Epithelial cell of esophagus (primary cell): Measurements from ENCODE around the gene RGS16.

Source experiments
- DNase-seq: peaks from one replicate; pipeline ENCODE4 v3.0.0; 2010; ENCODE audit warnings: low read depth
- H3K4me3 ChIP-seq: 2 replicates; pipeline ENCODE4 v1.5.1; 2011; ENCODE audit warnings: mild to moderate bottlenecking, low read length, control low read depth
- TF ChIP-seq, protein P1 (sequence below): IDR thresholded peaks from 2 replicates; pipeline ENCODE4 v1.5.1; 2011; ENCODE audit warnings: low read depth, mild to moderate bottlenecking, low read length, control low read depth, inconsistent platforms; ENCODE audit not compliant: insufficient read depth; ENCODE audit errors: missing control alignments

Gene RGS16

DNA sequence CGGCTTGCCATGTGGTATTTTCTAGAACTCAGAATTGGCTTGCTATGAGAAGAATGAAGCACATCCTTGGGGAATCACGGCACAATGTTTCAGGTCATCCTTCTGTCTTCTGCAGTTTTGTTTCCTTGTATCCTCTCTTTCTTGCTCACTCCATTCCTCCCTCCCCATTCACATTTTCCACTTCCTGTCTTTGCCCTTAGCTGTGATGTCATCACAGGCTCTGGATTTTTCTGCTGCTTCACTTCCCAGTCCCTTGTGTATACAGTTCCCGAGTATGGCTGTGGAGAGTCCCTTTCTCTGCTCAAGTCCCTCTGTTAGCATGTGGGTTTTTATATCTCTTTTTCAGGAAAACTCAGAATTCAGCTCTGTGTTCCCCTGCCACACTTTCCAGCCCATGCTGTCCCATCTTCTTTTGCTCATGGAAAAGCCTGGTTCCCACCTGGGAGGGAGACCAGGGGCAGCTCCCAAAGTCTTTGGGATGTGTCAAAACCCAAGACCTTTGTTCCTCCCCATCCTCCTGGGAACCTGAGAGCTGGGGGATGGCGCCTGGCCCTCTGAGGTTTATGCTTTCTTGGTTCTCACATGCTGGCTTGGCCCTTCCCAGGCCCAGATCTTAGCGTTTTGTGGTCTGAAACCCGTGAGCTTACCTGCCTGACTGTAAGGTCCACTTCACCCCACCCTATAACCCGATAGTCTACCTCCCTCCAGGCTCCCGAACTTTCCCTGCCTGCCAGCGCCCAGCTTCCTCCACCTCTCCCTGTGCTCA is 4.8 kb upstream of the RGS16 start:
- DNase-seq: peak; percentile 28
- TF ChIP-seq, protein P1, sequence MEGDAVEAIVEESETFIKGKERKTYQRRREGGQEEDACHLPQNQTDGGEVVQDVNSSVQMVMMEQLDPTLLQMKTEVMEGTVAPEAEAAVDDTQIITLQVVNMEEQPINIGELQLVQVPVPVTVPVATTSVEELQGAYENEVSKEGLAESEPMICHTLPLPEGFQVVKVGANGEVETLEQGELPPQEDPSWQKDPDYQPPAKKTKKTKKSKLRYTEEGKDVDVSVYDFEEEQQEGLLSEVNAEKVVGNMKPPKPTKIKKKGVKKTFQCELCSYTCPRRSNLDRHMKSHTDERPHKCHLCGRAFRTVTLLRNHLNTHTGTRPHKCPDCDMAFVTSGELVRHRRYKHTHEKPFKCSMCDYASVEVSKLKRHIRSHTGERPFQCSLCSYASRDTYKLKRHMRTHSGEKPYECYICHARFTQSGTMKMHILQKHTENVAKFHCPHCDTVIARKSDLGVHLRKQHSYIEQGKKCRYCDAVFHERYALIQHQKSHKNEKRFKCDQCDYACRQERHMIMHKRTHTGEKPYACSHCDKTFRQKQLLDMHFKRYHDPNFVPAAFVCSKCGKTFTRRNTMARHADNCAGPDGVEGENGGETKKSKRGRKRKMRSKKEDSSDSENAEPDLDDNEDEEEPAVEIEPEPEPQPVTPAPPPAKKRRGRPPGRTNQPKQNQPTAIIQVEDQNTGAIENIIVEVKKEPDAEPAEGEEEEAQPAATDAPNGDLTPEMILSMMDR: no peak
- H3K4me3 ChIP-seq: no peak overlapping the region

DNA sequence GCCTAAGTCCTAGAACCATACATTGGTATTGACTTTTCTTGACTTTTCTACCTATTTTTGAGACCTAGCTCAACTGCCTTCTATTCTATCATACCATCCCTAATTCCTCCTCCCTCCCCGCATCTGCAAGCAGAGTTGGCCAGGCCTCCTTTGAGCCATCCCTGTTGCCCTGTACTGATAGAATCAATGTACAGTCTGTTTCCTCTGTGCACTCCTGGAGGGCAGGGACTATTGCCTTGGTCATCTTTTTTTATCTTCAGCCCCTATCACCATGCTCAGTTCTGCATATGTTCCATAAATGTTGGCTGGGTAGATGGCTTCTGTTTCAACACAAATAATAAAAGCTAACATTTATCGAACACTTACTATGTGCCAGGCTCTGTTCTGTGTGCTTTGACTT is 4.0 kb upstream of the RGS16 start:
- H3K4me3 ChIP-seq: no peak overlapping the region

DNA sequence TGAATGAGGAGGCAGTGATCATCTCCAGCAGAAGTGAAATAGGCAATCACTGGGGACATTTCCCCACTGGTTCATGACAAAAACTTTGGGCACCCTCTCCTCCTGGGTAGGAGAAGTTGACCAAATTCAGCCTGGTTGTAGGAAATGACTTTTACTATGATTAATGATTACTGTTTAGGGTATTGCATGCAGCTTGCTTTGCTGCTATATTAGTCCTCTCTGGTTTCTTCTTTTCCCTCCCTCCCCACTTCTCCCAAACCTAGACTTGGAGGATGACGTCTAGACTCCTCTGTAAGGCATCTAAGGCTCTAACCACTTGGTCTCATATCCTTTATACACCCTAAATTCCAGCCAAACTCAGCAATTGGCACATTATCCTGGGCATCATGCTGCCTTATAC is 3.4 kb upstream of the RGS16 start:
- no peak overlapping the region for H3K4me3 ChIP-seq
- DNase-seq: no peak
- TF ChIP-seq, protein P1: no peak

More for the DNA sequence above, 4.0 kb upstream of the RGS16 start:
- TF ChIP-seq, protein P1: no peak
- DNase-seq: no peak

DNA sequence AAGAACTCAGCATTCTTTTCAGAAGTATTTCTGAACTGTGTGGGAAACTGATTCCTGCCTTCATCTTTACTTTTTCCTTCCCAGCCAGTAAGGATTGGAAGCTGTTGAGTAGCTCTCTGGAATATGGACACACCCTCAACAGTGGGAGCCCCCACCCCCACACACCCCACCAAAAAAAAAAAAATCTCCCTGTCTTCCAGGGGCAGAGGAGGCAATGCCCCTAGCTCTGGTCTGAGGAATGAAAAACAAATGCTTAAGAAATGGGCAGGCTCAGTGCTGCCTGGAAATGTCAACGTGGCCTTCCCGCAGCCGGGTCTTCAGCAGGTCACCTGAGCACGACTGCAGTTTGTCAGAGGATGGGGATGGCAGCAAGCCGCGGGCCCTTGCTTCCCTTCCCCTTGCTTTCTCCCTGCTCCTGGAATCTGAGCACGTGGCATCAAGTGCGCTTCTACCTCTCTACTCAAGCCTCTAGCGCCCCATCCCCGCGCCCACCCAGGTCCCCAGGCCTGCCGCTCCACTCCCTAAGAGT is 479 bp downstream of the RGS16 start:
- peak overlapping the region; percentile 58 for H3K4me3 ChIP-seq
- TF ChIP-seq, protein P1: no peak
- DNase-seq: no peak

DNA sequence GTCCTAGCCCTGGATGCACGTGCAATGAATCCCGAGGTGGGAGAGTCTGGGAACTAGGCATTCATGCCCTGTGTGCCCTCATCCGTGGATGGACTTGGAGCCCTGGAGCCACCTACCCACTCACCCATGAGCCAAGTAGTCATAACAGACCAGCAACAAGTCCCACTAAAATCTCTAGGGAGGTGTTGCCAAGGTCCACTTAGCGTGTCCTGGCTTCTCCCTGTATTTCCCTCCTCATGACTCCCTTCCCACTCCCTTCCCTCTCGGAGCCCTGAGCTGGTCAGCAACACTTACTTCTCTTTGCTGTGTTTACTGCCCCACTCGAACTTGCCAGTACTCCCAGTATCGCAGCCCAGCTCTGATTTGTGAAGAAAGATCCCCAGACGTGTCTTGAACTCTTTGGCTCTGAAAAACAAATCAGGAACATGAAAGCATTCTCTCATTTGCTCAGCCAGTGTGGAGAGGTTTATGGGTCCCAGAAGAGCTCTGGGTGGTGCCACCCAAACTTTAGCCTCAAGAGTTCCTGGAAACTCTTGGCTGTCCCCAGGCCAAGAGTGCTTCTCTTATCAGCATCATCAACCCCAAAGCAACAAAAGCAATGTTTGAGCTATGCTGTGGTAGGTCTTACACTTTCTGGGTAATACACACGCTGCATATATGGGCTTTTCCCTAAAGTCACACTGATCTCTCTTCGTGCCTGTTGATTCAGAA is 1.1 kb downstream of the RGS16 start:
- no peak for DNase-seq
- TF ChIP-seq, protein P1: no peak
- H3K4me3 ChIP-seq: peak overlapping the region; percentile 58

DNA sequence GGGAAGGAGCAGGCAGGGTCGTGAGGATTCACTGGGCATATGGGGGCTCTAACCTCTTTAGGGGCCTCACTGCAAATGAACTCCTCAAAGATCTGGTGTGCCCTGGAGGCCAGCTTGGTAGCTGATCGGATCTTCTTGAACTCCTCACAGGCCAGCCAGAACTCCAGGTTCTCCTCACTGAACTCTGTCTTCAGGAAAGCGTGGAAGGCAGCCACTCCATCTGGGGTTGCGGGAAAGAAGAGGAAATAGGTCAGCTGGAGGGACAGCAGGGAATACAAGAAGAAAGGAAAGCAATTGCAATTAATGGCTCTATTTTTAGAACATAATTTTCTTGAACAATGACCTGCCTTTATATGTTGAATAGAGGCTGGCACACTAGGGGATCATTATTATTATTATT is 2.3 kb downstream of the RGS16 start:
- no peak for DNase-seq
- no peak overlapping the region for H3K4me3 ChIP-seq
- TF ChIP-seq, protein P1: no peak
